Measurements from ENCODE around the gene CCNL1.
"Not testable (repeated sequence)": the region's sequence is repeated elsewhere in the genome, so short reads cannot be mapped to it uniquely, and the experiment has no call there.

CCNL1 gene

DNA sequence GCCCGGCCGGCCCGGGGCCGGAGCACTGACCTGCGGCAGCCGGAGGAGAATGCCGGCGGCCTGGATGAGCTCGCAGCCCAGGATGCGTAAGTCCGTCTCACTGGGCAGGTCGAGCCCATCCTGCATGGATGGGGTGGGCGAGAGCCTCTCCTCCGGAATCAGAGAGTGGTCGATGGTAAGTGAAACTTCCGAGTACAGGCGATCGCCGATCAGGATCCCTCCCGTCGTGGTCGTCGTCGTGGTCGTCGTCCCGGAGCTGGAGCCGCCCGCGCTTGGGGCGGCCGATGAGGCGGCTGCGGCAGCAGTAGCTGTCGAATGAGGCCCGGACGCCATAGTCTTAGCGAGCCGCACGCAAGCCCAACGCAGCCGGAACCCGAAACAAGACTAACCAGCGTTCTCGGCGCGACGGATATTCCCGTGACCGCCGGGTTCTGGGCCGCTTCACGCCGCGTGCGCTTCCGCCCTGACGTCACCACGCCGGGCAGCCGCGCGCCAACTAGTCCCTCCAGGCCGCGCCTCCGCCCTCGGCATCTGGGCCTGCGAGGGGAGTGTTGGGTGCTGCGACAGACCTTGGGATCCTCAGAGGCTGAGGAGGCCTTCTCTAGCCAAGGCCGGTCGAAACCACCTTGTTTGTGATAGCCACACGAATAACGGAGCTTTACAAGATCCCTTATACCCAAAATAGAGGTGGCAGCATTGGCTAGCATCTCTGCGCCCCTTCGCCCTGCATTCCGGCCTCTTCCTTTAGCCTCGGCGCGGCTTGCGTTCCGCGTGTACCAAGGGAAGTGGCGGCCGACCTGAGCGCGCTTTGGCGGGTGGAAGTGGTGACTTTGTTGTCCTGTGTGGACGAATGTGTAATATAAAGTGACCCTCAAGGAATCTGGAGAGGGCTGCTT is at the start of gene CCNL1:
TSS of gene CCNL1 (minus strand) at position 386 of the 896 bp plus-strand sequence. CDS start at position 333, 53 bp downstream.
- DNase-seq: peak; percentile 89 to 95 (median 92)

DNA sequence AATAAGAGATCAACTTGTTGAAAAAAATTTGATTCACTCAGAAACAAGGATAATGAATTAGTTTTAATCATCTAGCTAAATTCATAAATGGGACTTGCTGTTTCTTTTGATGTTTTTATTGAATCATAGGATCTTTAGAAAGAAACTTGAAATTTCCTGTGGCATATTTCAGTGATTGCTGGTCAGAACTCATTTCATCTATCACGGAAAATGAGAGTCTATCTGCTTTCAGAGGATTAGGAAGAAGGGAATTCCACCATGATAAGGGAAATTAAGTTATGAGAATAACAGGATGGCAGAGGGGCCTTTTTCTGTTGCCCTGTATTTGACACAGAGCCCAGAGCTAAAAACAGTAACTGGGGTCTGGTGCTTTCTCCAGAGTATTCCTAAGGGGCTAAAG is 44.9 kb upstream of the CCNL1 start:
- no peak for DNase-seq

- DNase-seq: no peak
These were observed 44.5 kb upstream of the CCNL1 start for GRCh38 chr3:157204431-157204830.

- DNase-seq: no peak
These were observed 41.8 kb upstream of the CCNL1 start for GRCh38 chr3:157201648-157202278.

- no peak for DNase-seq
These were observed 39.9 kb upstream of the CCNL1 start for GRCh38 chr3:157199841-157200240.

GRCh38 chr3:157195965-157196364 is 36.0 kb upstream of the CCNL1 start:
- DNase-seq: no peak

DNA sequence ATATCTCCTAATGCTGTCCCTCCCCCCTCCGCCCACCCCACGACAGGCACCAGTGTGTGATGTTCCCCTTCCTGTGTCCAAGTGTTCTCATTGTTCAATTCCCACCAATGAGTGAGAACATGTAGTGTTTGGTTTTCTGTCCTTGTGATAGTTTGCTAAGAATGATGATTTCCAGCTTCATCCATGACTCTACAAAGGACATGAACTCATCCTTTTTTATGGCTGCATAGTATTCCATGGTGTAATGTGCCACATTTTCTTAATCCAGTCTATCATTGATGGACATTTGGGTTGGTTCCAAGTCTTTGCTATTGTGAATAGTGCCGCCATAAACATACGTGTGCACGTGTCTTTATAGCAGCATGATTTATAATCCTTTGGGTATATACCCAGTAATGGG is 31.2 kb upstream of the CCNL1 start:
- DNase-seq: not testable (repeated sequence)

GRCh38 chr3:157190380-157190872 is 30.5 kb upstream of the CCNL1 start:
- no peak for DNase-seq

GRCh38 chr3:157188391-157188790 is 28.4 kb upstream of the CCNL1 start:
- DNase-seq: no peak

- DNase-seq: no peak
These were observed 22.9 kb upstream of the CCNL1 start for GRCh38 chr3:157182879-157183278.

DNA sequence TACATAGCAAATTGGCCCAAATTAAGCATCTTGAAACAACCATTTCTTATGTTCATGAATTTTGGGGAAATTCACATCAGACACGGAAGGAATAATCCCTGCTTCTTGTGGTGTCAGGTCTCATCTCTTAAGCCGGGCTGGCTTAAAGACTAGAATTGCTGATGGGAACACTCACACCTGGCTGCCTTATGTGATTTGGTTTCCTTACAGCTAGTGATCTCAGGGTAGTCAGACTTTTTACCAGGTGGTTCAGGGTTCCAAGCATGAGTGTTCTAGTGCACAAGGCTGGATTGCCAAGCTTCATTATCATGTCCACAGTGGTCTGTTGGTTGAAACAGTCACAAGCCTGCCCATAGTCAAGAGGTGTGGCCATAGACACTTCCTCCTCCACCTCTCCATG is 20.3 kb upstream of the CCNL1 start:
- no peak for DNase-seq

DNA sequence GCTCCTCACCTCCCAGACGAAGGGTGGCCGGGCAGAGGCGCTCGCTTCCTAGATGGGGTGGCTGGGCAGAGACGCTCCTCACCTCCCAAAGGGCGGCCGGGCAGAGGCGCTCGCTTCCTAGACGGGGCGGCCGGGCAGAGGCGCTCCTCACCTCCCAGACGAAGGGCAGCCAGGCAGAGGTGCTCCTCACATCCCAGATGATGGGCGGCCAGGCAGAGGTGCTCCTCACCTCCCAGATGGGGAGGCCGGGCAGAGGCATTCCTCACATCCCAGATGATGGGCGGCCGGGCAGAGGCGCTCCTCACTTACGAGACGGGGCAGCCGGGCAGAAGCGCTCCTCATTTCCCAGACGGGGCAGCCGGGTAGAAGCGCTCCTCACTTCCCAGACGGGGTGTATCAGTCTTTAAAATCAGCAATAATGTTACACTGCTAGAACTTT is 19.4 kb upstream of the CCNL1 start:
- DNase-seq: no peak

GRCh38 chr3:157178503-157179364 is 18.8 kb upstream of the CCNL1 start:
- not testable (repeated sequence) for DNase-seq

- not testable (repeated sequence) for DNase-seq
These were observed 18.0 kb upstream of the CCNL1 start for GRCh38 chr3:157177801-157178453.

DNA sequence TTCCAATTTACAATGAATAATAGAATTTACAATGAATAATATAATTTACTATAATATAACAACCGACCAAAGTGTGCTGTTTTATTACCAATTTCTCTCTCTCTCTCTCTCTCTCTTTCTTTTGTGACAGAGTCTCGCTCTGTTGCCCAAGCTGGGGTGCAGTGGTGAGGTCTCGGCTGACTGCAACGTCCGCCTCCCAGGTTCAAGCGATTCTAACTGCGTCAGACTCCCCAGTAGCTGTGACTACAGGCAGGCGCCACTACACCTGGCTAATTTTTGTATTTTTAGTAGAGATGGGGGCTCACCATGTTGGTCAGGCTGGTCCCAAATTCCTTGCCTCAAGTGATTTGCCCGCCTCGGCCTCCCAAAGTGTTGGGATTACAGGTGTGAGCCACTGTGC is 17.0 kb upstream of the CCNL1 start:
- DNase-seq: no peak

GRCh38 chr3:157175691-157176507 is 16.0 kb upstream of the CCNL1 start:
- no peak for DNase-seq

- peak; percentile 94 to 100 (median 96) for DNase-seq
These were observed 14.9 kb upstream of the CCNL1 start for GRCh38 chr3:157174649-157175498.

DNA sequence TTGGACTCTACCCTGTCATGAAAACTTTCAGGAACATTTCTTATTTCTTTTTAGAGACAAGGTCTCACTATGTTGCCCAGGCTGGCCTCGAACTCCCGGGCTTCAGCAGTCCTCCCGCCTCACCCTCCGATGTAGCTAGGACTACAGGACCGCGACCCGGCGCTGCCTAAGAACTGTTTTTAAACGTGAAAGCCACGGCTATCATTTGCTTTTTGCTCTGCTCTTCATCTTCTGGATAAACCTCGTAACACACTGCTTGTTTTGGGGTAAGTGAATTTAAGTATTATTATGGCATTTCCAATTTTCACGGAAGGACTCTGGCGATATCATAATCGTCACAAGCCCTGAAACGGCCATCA is 14.3 kb upstream of the CCNL1 start:
- DNase-seq: no peak

- not testable (repeated sequence) for DNase-seq
These were observed 13.4 kb upstream of the CCNL1 start for GRCh38 chr3:157173343-157173742.

- DNase-seq: no peak
These were observed 12.8 kb upstream of the CCNL1 start for GRCh38 chr3:157172746-157173145.

DNA sequence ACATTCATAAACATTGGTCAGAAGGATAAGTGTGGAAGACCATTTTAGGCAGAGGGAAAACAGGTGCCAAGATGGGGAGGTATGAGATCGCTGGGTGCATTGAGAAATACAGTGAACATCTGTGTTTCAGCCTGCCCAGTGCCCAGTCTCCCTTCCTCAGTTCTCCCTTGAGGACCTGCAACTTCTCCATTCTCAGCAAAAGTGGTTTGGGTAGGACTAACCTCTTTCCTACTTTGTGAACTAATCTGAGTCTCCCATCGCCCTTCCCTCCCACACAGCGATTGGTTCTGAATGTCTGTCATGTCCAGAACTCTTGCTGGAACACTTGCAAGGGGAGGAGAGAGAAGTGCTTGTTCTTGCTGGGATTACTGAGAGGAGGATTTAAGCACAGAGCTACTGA is 10.9 kb upstream of the CCNL1 start:
- DNase-seq: no peak

Measured in activated CD4-positive, CD25-positive, alpha-beta regulatory T cell (primary cell).